ENCODE measurements around the gene VPS37C.

DNA sequence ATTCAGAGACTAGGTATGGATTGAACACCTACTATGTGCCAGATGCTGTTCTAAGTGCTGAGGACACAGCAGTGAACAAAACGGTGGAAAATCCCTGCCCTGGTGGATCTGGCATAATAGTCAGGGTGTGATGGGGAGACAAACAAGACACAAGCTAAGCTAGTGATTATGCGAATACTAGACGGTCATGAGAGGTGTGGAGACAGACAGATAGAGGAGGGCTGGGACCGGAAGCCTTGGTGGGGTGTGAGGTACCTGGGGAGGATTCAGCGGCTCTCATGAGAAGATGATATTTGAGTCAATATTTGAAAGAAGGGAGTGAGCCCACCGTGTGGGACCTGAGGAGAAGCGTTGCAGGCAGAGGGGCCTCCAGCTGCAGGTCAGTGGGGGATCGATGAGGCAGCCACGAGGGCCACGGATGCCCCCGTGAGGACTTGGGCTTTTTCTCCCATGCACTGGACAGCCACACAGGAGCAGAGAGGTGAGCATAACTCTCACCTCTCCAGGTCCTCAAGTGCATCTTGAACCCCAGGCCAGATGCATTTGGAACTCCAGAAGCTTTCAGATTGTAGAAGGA is 54.2 kb downstream of the VPS37C start:
- no peak for TF ChIP-seq RAD21 (IDR thresholded peaks at IDR 0.05; ENCODE audit: low read depth)
- no peak for TF ChIP-seq FOXM1 (IDR thresholded peaks at IDR 0.05; ENCODE audit: borderline replicate concordance, low read depth)
- TF ChIP-seq EP300 (IDR thresholded peaks at IDR 0.05; ENCODE audit: borderline replicate concordance): no peak
- TF ChIP-seq, protein P1, sequence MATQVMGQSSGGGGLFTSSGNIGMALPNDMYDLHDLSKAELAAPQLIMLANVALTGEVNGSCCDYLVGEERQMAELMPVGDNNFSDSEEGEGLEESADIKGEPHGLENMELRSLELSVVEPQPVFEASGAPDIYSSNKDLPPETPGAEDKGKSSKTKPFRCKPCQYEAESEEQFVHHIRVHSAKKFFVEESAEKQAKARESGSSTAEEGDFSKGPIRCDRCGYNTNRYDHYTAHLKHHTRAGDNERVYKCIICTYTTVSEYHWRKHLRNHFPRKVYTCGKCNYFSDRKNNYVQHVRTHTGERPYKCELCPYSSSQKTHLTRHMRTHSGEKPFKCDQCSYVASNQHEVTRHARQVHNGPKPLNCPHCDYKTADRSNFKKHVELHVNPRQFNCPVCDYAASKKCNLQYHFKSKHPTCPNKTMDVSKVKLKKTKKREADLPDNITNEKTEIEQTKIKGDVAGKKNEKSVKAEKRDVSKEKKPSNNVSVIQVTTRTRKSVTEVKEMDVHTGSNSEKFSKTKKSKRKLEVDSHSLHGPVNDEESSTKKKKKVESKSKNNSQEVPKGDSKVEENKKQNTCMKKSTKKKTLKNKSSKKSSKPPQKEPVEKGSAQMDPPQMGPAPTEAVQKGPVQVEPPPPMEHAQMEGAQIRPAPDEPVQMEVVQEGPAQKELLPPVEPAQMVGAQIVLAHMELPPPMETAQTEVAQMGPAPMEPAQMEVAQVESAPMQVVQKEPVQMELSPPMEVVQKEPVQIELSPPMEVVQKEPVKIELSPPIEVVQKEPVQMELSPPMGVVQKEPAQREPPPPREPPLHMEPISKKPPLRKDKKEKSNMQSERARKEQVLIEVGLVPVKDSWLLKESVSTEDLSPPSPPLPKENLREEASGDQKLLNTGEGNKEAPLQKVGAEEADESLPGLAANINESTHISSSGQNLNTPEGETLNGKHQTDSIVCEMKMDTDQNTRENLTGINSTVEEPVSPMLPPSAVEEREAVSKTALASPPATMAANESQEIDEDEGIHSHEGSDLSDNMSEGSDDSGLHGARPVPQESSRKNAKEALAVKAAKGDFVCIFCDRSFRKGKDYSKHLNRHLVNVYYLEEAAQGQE (IDR thresholded peaks at IDR 0.05; ENCODE audit: low read depth): no peak
- TF ChIP-seq, protein P2, sequence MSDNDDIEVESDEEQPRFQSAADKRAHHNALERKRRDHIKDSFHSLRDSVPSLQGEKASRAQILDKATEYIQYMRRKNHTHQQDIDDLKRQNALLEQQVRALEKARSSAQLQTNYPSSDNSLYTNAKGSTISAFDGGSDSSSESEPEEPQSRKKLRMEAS (IDR thresholded peaks at IDR 0.05): no peak
- TF ChIP-seq ZBTB7A (IDR thresholded peaks at IDR 0.05; ENCODE audit: low read depth): no peak
- no peak for TF ChIP-seq TEAD4 (IDR thresholded peaks at IDR 0.05)
- TF ChIP-seq CREB1 (IDR thresholded peaks at IDR 0.05; ENCODE audit: low read depth): no peak
- no peak for TF ChIP-seq TCF12 (IDR thresholded peaks at IDR 0.05; ENCODE audit: low read depth)
